Ishikawa (cell line): ENCODE measurements around the gene SNAPC2.

ENCODE experiments used
- CEBPB ChIP-seq: IDR thresholded peaks from 2 replicates; pipeline ENCODE4 v1.6.1; 2012
- EGR1 ChIP-seq: IDR thresholded peaks from 2 replicates; pipeline ENCODE4 v1.6.1; 2012
- EP300 ChIP-seq: IDR thresholded peaks from 2 replicates; pipeline ENCODE4 v1.6.1; 2012; ENCODE audit warnings: borderline replicate concordance
- FOXM1 ChIP-seq: IDR thresholded peaks from 2 replicates; pipeline ENCODE4 v1.6.1; 2012; ENCODE audit warnings: low read depth, borderline replicate concordance
- MAX ChIP-seq: IDR thresholded peaks from 2 replicates; pipeline ENCODE4 v1.6.1; 2012
- NFIC ChIP-seq: IDR thresholded peaks from 2 replicates; pipeline ENCODE4 v1.6.1; 2012
- RAD21 ChIP-seq: IDR thresholded peaks from 2 replicates; pipeline ENCODE4 v1.6.1; 2012; ENCODE audit warnings: low read depth
- REST ChIP-seq: IDR thresholded peaks from 2 replicates; pipeline ENCODE4 v1.6.1; 2012; ENCODE audit warnings: low read depth, mild to moderate bottlenecking
- TAF1 ChIP-seq: IDR thresholded peaks from 2 replicates; pipeline ENCODE4 v1.6.1; 2012; ENCODE audit warnings: low read depth, mild to moderate bottlenecking
- TEAD4 ChIP-seq: IDR thresholded peaks from 2 replicates; pipeline ENCODE4 v1.6.1; 2012
- YY1 ChIP-seq: IDR thresholded peaks from 2 replicates; pipeline ENCODE4 v1.6.1; 2012; ENCODE audit warnings: low read depth

DNA sequence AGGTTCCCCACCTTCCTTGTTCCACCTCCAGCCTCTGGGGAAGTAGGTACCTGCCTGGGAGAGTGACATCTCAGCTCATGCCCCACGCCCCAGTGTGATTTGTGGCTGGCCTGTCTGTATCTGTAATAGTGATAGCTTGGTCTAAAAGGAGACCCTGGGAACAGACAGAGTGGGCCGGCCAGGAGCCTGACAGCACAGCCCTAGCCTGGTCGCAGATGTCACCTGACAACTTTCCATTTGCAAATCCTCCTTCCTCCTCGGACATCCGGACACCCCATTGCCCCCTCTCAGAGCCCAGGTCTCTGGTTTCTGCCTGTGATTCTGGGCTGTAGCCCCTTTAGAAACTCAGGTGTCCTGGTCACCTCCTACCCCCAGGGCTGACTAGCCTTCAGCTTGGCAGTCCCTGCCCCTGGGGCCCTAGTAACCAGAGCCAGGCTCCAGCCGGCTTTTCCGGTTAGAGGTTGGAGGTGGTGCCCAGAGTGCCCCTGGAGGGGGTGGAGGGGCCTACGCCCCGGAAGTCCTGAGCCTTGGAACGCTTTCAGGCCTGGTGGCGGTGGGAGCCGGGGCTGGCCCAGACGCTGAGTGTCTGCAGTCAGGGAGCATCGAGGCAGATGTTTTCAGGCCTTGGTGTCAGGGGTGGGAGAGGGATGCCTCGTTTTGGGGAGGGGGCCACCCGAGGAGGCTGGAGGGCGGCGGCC, 25.4 kb upstream of the SNAPC2 start:
- TF ChIP-seq RAD21 (no peak), CEBPB (no peak), MAX (no peak), EP300 (no peak), TEAD4 (no peak), FOXM1 (no peak), NFIC (peak; percentile 36; the same call in 1 of the 2 replicates), REST (no peak), TAF1 (peak; percentile 35; the same call in 1 of the 2 replicates), YY1 (no peak), EGR1 (0 out of 2 replicates have a peak, but pooled peaks have one; percentile 6)
